NCI-H2107 treated with DMSO at 0.1 percent for 48 hours (cell line): ENCODE data around the gene GLA.
A peak's percentile ranks its signal among the peaks of the same experiment; 100 is the strongest.

Source experiments
- DNase-seq: peaks from one replicate; lab custom pipeline; 2025; ENCODE audit not compliant: unreplicated experiment; lab: John Stamatoyannopoulos, UW

GLA gene

GRCh38 chrX:101407748-101408531, at the start of gene GLA, which contains the start of gene HNRNPH2:
TSS of gene GLA (minus strand) at chrX:101407925. CDS start at chrX:101407903, 22 bp downstream.
TSS of gene HNRNPH2 (plus strand) at chrX:101408222. CDS start at chrX:101411989, 3,767 bp downstream.
- DNase-seq: peak; percentile 99

DNA sequence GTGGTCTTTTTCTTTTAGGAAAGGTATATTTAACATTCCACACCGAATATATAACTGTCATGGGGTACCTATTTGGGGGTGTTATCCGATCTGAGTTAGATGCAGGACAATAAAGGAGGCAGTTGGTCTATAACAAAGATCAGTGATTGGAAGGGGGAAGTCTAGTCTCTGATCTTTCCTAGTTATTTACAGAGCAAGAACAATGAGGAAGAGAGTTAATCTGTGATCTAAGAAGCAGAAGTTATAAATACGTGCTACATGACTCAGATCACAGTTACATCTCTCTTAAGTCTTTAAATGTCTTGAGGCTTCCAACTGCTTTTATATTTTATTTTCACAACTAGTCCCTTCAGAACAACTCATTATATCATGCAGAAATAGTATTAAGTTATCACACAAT, 44.3 kb upstream of the GLA start:
- DNase-seq: no peak

- DNase-seq: no peak
Measured at GRCh38 chrX:101450961-101451360, 43.2 kb upstream of the GLA start.

DNA sequence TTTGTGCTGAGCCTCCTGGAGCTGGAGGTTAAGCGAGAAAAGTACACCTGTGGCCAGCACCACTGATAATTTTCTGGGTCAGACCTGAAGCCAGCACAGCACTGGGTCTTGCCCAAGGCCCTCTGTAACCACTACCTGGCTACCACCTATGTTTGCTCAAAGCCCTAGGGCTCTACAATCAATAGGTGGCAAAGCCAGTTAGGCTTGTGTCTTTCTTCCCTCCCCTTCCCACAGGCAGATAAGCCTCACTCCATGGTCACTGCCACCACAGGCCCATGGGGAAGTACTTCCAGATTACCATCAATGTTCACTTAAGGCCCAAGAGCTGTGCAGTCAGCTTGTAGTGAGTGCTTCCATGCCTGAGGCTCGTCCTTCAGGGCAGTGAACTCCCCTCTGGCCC, 42.4 kb upstream of the GLA start:
- no peak for DNase-seq

DNA sequence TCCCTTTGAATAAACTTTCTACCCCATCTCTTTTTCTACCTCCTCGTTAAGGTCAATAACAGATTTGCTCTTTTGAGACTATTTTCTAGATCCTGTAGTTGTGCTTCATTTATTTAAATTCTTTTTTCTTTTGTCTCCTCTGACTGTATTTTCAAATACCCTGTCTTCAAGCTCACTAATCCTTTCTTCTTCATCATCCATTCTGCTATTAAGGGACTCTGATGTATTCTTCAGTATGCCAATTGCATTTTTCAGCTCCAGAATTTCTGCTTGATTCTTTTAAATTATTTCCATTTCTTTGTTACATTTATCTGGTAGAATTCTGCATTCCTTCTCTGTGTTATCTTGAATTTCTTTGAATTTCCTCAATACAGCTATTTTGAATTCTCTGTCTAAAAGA, 41.6 kb upstream of the GLA start:
- no peak for DNase-seq

- DNase-seq: no peak
Measured at GRCh38 chrX:101442085-101442484, 34.4 kb upstream of the GLA start.

DNA sequence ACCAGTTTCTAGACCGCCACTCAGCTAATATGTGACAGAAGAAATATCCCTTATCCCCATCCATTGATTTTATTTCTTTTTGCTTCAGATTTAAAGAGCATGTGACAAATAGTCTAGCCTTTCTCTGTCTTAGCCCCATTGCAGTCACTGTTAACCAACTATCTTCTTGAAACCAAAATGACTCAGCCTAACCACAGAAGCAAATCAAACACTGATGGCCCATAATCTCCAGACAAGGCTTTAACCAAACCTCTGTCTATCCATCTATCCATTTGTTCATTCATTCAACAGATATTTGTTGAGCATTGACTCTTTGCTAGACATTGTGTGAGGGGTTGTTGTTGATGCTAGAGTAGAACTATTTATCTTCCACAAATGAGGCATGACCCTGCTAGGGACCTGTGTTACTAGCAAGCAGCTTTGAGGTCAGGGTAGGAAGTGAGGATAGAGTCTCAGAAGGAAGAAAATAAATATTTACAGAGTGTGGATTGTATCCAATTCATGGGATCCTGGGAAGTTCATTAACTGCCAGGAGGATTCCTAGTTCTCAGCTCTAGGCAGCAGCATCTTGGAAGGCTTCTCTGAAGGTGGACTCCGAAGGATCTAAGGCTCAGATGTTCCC, 22.8 kb upstream of the GLA start:
- DNase-seq: no peak

- no peak for DNase-seq
Measured at GRCh38 chrX:101429934-101430333, 22.2 kb upstream of the GLA start.

GRCh38 chrX:101427954-101428353, 20.2 kb upstream of the GLA start:
- DNase-seq: no peak

DNA sequence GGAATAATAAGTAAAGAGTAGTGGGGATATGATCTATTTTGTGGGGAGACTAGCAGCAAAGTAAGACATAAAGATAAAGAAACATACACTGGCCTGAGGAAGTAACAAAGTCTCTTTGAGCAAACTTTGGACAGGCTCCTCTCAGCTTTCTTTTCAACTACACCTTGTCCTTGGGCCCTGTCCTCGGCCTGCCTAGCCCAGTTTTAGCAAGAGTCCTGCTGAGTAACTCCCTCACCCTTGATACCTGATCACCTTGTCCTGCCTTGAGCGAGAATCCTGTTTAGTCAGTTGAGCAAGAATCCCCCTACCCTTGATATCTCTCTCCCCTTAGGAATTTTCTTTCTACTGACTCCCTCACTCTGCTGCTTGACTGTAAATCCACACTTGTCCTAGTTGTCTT, 11.8 kb upstream of the GLA start:
- DNase-seq: no peak

DNA sequence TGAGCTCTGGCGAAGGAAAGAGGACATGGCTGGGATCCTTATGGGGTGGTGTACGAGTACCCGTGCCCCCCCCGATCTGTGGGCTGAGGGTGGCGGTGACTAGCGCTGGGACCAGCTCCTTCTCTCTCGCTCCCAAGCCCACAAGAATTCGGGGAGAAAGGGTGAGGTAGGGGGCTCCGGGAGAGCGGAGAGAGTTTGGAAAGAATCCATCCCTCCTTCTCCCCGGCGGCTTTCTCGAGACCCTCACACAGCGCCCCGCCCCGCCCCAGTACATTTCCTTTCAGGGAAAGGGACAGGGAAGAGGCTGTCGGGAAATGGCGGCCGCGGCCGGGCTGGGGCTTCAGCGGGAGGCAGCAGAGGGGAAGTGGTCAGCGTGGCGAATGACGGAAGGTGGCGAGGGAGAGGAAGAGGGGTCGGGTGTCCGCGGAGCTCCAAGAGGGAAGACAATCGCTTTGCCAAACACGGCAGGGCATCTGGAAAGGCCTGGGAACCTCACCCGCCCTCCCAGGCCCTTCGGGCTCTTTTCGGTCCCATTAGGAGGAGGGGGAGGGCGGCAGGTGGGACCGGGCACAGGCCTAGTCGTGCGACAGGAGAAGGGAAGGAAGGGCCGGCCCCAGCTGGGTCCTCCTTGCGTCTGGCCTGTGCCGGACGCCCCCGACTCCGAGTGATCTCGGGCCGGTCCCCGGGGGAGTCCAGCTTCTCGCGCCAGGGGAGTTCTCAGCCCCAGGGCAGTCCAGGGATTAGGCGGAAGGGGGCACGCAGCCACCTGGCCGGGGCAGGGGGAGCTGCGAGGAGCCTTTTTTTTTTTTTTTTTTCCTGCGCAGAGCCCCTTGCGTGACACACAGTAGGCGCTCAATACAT, 10.5 kb upstream of the GLA start:
- DNase-seq: peak; percentile 13

- DNase-seq: no peak
Measured at GRCh38 chrX:101417190-101417589, 9.5 kb upstream of the GLA start.

GRCh38 chrX:101416691-101417090, 9.0 kb upstream of the GLA start:
- DNase-seq: no peak

DNA sequence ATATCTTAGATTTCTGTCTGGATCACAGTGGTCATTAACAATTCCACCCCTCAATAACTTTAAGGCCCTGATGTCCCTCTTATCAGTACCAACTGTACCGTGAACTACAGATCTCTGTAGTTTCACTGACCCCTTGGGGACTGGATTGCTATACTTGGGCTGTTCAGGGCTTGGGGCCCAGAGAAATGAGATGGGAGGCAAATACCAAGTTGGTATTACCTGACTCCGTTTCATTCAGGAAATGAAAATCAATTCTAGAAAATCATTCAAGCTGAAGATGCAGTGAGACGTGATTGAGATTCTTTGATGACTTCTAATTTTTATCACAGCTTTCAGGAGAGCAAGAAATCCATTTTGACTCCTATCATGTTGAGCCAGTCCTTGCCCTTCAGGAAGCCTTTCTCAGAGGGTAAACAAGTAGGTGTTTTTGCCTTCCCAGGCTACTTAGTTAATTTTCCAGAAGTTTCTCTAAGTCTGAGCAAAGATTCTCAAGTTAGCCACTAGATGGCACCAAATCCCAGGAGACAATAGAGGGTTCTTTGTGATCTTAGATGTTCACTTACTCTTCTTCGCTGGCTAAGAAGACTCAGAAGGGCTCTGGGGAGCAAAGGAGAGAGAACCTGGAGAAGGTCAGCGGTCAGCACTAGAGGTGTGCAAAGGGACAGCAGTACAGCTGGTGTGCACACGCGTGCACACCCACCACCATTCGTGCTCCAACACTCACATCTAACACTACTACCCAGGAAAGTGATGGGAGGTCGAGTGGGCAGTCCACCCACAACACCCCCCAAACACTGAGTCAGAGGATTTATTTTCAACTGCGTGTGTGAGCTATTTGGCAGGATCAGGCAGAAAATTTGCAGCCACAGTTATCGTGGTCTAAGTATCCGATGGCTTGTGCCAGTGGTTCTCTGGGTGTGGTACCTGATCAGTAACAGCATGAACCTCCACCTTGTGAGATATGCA, 7.7 kb upstream of the GLA start:
- DNase-seq: peak; percentile 64

DNA sequence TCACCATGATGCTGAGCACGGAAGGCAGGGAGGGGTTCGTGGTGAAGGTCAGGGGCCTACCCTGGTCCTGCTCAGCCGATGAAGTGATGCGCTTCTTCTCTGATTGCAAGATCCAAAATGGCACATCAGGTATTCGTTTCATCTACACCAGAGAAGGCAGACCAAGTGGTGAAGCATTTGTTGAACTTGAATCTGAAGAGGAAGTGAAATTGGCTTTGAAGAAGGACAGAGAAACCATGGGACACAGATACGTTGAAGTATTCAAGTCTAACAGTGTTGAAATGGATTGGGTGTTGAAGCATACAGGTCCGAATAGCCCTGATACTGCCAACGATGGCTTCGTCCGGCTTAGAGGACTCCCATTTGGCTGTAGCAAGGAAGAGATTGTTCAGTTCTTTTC, 4.3 kb upstream of the GLA start:
- DNase-seq: no peak

DNA sequence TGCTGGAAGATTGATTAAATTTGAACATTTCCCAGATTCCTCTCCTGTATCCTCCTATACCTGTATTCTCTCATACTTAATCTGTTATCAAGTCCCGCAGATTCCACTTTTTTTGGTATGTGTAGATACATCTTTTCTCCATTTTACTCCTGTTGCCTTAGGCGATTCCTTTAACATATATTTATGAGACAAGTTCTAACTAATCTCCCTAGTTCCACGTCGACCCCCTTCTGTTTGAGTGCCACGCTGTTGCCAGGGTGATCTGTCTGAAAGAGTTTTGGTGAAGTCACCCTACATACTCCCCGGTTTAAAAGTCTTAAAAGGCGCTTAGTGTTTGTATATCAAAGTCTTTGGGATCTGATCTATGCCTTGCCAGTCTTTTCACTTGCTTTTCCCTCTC, 2.7 kb upstream of the GLA start:
- no peak for DNase-seq

- DNase-seq: no peak
Measured at GRCh38 chrX:101409043-101409442, 1.3 kb upstream of the GLA start.

- DNase-seq: no peak
Measured at GRCh38 chrX:101408532-101408841, 762 bp upstream of the GLA start.

GRCh38 chrX:101407167-101407747, 468 bp downstream of the GLA start:
- DNase-seq: no peak

DNA sequence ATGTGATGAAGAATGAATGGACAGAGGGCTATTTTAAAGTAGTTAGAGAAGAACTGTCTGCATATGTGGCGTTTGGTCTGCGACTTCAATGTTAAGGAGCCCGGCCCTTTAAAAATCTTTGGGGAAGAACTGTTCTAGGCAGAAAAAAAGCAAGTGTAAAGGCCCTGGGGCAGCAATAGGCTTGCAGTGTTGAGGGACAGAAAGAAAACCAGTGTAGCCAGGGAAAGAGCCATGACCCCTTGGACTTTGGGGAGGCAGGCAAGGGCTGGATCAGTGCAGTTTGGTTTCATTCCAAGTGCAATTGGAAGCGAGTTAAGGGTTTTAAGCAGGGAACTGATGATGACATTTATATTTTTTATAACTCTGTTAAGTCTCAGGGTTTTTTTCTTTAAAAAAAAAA, 7.9 kb downstream of the GLA start:
- no peak for DNase-seq
